Lung (tissue), 12 donors: ENCODE data around the gene NFIA. TPM values are rescaled to one million over a fixed set of nuclear protein-coding genes. Genes with fewer than 3 reads are reported as not detected.
A peak's percentile ranks its signal among the peaks of the same experiment; 100 is the strongest.

Source experiments
- ATAC-seq: fragments of 200-7000 bp; cut with Tn5 transposase; one replicate; pipeline ENCODE4 v1.9.1; 2020; ENCODE audit warnings: moderate number of reproducible peaks; ENCODE audit not compliant: insufficient read depth, low FRiP score
- DNase-seq, 3 donors: peaks; one replicate each; pipeline ENCODE4 v3.0.0-alpha.2; 2013 to 2017
- H3K27ac ChIP-seq, 2 donors: one replicate each; pipeline ENCODE4 v1.5.1; 2013; ENCODE audit warnings: mild to moderate bottlenecking in 2 of 2, moderate library complexity in 2 of 2, control low read depth in 1 of 2, inconsistent platforms in 1 of 2, low read depth in 1 of 2, low read length in 1 of 2
- H3K27me3 ChIP-seq, 3 donors: one replicate each; pipeline ENCODE4 v1.5.1; 2013; ENCODE audit warnings: low read length in 2 of 3; ENCODE audit not compliant: control insufficient read depth in 3 of 3, insufficient read depth in 3 of 3
- H3K36me3 ChIP-seq, 4 donors: one replicate each; pipeline ENCODE4 v1.5.1; 2013; ENCODE audit warnings: low read length in 4 of 4, mild to moderate bottlenecking in 1 of 4, moderate library complexity in 1 of 4; ENCODE audit not compliant: control insufficient read depth in 4 of 4, insufficient read depth in 4 of 4
- H3K4me1 ChIP-seq, 5 donors: one replicate each; pipeline ENCODE4 v1.5.1; 2013; ENCODE audit warnings: low read length in 5 of 5, mild to moderate bottlenecking in 2 of 5, moderate library complexity in 1 of 5; ENCODE audit not compliant: control insufficient read depth in 5 of 5, insufficient read depth in 5 of 5
- H3K4me3 ChIP-seq: one replicate; pipeline ENCODE4 v1.5.1; 2013; ENCODE audit warnings: mild to moderate bottlenecking, control low read depth, moderate library complexity
- H3K9ac ChIP-seq, 2 donors: one replicate each; pipeline ENCODE4 v1.5.1; 2013; ENCODE audit warnings: low read length in 2 of 2, control low read depth in 1 of 2; ENCODE audit not compliant: insufficient read depth in 1 of 2
- H3K9me3 ChIP-seq, 4 donors: one replicate each; pipeline ENCODE4 v1.5.1; 2013; ENCODE audit warnings: low read length in 3 of 4, mild to moderate bottlenecking in 1 of 4, moderate library complexity in 1 of 4; ENCODE audit not compliant: control insufficient read depth in 4 of 4, insufficient read depth in 3 of 4
- WGBS, 2 donors: extraction: QIAGEN DNeasy Blood & Tissue Kit; methylation state at CpG; one replicate each; pipeline ENCODE4 v1.1.7; 2013; 5-methylcytosine and 5-hydroxymethylcytosine counted together
- polyA plus RNA-seq, 2 donors: library from polyadenylated mRNA; stranded (reverse); fragments of 200-250 nt; gene quantifications; one replicate each; pipeline ENCODE4 v1.2.1, GENCODE V29; 2013
- total RNA-seq, 2 donors: library from RNA; depleted of rRNA in 1 of 2; stranded (reverse); fragments of >200 nt in 1 of 2; gene quantifications; one replicate each; pipeline ENCODE4 v1.2.1, GENCODE V29; 2014 to 2021
- TF ChIP-seq, protein P1 (sequence below): IDR thresholded peaks from 2 replicates; pipeline ENCODE4 v1.5.1; 2012; ENCODE audit warnings: mild to moderate bottlenecking; ENCODE audit errors: control extremely low read depth, extremely low read depth
- donor health status: control.
- donor health status: control.
- donor health status: Bipolar disorder and iron deficiency.
- donor health status: healthy.
- donor health status: DM: yes; HTN: yes; CAD: no.

The NFIA gene
- total and polyA plus RNA-seq, 4 donors, result 3.0 to 63.4 (median 34.2) TPM

DNA sequence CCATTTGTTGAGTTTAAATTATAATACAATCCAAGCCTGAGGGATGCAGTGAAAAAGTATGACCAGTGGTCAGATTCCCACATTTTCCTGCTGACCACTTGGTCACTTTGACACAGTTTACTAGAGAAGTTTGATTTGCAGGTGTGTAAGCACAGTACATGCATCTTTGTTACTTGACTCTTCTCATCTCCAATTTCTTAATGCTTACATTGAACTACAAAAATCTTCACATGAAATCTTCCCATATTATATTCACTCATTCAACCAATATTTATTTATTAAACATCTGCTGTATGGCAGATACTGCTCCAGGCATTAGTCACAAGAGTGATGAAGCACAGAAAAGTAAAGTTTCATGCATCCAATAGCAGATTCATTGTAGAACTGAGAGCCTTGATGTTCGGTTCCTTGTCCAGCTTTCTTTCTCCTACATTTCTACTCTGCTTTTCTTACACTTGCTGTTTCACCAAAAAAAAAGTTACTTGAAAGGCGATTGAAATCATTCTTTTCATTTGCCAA lies 211.7 kb downstream of the NFIA start:
- peak overlapping the region in 1 of 2 donors; percentile 38 for H3K27ac ChIP-seq
- no peaks in the 10 kb centered on the region for H3K36me3 ChIP-seq
- H3K9ac ChIP-seq, result no peak overlapping the region
- no peaks in the 10 kb centered on the region for H3K9me3 ChIP-seq
- 87 to 93% methylated on average over 2 of the region's 2 CpGs for WGBS, 2 donors
- TF ChIP-seq, protein P1, sequence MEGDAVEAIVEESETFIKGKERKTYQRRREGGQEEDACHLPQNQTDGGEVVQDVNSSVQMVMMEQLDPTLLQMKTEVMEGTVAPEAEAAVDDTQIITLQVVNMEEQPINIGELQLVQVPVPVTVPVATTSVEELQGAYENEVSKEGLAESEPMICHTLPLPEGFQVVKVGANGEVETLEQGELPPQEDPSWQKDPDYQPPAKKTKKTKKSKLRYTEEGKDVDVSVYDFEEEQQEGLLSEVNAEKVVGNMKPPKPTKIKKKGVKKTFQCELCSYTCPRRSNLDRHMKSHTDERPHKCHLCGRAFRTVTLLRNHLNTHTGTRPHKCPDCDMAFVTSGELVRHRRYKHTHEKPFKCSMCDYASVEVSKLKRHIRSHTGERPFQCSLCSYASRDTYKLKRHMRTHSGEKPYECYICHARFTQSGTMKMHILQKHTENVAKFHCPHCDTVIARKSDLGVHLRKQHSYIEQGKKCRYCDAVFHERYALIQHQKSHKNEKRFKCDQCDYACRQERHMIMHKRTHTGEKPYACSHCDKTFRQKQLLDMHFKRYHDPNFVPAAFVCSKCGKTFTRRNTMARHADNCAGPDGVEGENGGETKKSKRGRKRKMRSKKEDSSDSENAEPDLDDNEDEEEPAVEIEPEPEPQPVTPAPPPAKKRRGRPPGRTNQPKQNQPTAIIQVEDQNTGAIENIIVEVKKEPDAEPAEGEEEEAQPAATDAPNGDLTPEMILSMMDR, result no peak
- DNase-seq (no peak), ATAC-seq (no peak)
- H3K4me3 ChIP-seq, result no peak overlapping the region
- H3K4me1 ChIP-seq, result peaks cover 0 to 11% (median 5%) of the 10 kb centered on the region in 5 donors
- no peaks in the 10 kb centered on the region for H3K27me3 ChIP-seq

DNA sequence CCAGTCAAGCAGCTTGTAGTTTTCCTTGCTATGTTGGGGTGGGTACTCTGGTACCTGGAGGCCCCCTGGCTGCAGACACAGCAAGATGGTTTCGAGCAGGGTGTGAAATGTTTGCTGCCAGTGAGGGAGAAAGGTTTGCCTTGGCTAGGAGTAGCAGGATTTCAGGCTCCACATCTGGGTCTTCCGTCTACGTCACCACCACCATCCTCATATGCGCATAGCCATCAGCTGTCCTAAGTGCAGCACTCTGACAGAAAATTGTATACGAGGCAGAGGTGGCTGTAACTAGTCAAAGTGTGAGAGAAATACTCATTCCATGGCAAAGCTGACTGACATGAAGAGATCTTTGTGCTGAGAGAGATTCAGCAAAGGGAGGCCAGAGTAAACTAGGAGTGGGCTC lies 212.6 kb downstream of the NFIA start:
- Histone ChIP-seq H3K27ac (no peak overlapping the region), H3K4me1 (peaks cover 0 to 16% (median 6%) of the 10 kb centered on the region in 5 donors), H3K36me3 (no peaks in the 10 kb centered on the region), H3K9me3 (no peaks in the 10 kb centered on the region), H3K27me3 (no peaks in the 10 kb centered on the region), H3K9ac (no peak overlapping the region), H3K4me3 (no peak overlapping the region)
- DNase-seq, result no peak
- 95 to 97% methylated on average over 5 of the region's 5 CpGs for WGBS, 2 donors
- ATAC-seq, result no peak
- TF ChIP-seq, protein P1, result no peak

DNA sequence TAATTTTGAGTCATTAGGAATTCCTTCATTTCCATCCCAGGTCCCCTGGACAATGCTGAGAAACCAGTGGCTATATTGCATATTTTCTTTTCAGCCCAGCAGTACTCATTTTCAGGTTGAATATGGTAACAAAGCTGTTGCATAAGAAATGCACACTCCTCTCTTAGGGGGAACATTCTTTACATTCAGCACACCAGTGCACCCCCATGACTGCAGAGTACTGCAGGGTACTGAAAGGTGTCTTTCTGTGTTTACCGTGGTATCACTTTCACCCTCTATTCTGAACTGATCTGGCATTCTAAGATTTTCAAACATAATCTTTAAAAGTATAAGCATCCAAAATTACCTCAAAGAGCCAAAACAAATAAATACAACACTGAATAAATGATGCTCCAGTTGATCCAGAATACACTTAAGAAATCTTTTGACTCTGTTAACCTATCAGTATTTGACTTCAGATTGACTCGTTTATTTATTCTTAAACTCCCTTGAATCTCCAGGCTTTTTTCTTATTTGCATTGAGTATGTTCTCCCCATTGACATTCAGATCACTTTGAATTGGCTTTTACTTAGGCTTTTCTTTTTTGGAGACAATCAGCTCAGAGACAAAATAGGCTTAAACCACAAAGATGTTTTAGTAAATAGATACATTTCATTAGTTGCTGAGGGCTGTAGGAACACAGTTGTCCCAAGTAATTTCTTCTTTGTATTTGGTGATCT lies 213.6 kb downstream of the NFIA start:
- TF ChIP-seq, protein P1, result no peak
- DNase-seq (no peak), ATAC-seq (no peak)
- no peak overlapping the region for H3K9ac ChIP-seq
- H3K27me3 ChIP-seq, result no peaks in the 10 kb centered on the region
- no peaks in the 10 kb centered on the region for H3K36me3 ChIP-seq
- WGBS, 2 donors, result 74 to 86% methylated on average over 2 of the region's 2 CpGs
- no peaks in the 10 kb centered on the region for H3K9me3 ChIP-seq
- peaks cover 0 to 16% (median 6%) of the 10 kb centered on the region in 5 donors for H3K4me1 ChIP-seq
- H3K27ac ChIP-seq, result no peak overlapping the region
- H3K4me3 ChIP-seq, result no peak overlapping the region
